ENCODE measurements around the gene TACC3.

TACC3 gene

DNA sequence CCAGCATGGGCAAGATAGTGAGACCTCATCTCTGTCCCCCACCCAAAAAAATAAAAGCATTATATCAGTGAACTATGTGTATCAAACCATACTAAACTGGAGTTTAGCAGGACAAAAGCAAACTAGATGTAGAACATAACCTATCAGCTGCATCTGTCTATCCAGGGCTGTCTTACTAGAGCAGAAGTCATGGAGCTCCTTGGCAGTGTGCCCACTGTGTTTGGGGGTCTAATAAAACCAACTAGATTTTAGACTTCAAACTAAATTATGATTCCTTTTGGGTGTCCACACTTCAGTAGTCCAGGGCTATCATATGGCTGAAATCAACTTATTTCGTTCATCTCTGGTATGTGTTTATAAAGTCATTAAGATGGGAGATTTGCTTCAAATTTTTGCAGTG, 17.5 kb upstream of the TACC3 start:
- no peak for DNase-seq (ENCODE audit: low spot score)

DNA sequence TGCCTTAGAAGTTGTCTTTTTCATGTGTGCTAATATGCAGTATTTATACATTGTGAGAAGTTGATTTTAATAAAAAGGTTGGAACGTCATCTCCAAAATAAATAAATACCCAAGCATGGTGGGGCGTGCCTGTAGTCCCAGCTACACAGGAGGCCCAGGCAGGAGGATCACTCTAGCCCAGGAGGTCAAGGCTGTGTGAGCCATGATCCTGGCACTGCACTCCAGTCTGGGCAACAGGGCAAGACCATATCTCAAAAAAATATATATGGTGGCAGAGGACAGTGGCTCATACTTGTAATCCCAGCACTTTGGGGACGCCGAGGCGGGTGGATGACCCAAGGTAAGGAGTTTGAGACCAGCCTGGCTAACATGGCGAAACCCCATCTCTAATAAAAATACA, 15.6 kb upstream of the TACC3 start:
- DNase-seq (ENCODE audit: low spot score), result no peak

DNA sequence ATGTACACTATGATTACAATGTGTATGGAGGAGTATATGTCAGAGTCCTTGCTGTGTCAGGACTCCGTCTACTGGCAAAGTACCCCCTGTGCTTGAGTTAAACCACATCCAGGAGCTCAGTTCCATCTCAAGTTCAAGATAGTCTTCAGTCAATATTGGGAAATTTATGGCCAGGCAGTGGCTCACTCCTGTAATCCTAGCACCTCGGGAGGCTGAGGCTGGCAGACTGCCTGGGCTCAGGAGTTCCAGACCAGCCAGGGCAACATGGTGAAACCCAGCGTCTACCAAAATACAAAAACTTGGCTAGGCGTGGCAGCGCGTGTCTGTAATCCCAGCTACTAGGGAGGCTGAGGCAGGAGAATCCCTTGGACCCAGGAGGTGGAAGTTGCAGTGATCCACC, 15.0 kb upstream of the TACC3 start:
- no peak for DNase-seq (ENCODE audit: low spot score)

GRCh38 chr4:1708581-1708980, 12.7 kb upstream of the TACC3 start:
- DNase-seq (ENCODE audit: low spot score), result no peak

- DNase-seq (ENCODE audit: low spot score), result no peak
Measured at GRCh38 chr4:1711055-1711570, 10.2 kb upstream of the TACC3 start.

DNA sequence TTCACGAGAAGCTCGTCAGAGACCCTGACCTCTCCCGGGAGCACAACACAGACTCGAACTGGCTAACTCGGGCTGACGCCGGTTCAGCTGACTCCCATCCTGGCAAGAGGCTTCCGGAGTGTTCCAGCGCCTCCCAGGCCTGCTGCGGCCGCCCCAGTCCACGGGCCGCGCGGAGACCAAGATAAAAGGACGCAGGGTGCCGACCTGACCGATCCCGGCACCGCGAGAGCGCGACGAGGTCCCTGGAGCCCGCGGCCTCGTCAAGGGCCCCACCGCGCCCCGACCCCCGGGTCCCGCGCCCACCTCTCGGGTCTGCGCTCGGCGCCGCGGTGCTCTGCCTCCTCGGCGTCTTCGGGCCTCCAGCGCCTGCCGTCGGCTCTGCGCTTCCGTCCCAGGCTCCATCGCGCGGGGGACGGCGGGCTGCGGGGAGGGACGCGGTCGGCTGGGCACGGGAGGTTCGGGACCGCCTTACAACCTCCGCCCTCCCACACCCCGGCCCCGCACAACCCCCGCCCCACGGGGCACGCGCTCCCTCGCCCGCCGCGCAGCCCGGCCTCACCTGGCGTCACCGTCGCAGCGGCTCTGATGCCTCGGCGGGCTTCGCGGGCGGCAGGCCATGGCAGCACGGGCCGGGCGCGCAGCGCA, 9.6 kb upstream of the TACC3 start:
- peak; percentile 21 for DNase-seq (ENCODE audit: low spot score)

GRCh38 chr4:1712216-1713002, 8.9 kb upstream of the TACC3 start, which contains the start of gene SLBP:
TSS of gene SLBP (minus strand) at chr4:1712319. CDS start at chr4:1712188, 131 bp downstream.
- DNase-seq (ENCODE audit: low spot score), result peak; percentile 99

- no peak for DNase-seq (ENCODE audit: low spot score)
Measured at GRCh38 chr4:1713003-1713851, 8.1 kb upstream of the TACC3 start.

DNA sequence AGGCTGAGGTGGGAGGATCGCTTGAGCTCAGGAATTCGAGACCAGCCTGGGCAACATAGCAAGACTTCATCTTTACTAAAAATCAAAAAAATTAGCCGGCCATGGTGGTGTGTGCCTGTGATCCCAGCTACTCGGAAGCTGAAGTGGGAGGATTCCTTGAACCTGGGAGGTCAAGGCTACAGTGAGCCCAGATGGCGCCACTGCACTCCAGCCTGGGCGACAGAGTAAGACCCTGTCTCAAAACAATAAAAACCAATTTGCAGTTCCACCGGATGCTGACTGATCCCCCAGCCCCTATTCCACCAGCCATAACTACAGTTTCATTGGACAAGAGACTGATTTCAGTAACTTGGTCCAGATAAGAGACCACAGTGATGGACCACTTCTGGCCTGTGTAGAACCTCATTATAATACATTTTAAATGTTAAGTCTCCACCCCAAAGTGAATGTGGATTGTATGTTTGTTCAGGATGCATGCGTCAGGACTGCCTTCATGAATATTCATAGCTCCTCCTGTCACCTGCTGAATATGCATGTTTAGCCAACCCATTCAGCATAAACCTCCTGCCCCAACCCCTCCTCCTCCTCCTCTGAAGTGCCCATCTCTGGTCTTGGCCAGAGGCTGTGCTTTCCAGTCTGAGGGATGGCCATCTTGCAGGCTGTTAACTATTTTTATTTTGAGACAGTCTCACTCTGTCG, 6.9 kb upstream of the TACC3 start:
- no peak for DNase-seq (ENCODE audit: low spot score)

GRCh38 chr4:1715002-1715758, 6.1 kb upstream of the TACC3 start:
- no peak for DNase-seq (ENCODE audit: low spot score)

- no peak for DNase-seq (ENCODE audit: low spot score)
Measured at GRCh38 chr4:1716065-1716945, 5.0 kb upstream of the TACC3 start.

GRCh38 chr4:1717129-1718094, 3.9 kb upstream of the TACC3 start:
- DNase-seq (ENCODE audit: low spot score), result no peak

DNA sequence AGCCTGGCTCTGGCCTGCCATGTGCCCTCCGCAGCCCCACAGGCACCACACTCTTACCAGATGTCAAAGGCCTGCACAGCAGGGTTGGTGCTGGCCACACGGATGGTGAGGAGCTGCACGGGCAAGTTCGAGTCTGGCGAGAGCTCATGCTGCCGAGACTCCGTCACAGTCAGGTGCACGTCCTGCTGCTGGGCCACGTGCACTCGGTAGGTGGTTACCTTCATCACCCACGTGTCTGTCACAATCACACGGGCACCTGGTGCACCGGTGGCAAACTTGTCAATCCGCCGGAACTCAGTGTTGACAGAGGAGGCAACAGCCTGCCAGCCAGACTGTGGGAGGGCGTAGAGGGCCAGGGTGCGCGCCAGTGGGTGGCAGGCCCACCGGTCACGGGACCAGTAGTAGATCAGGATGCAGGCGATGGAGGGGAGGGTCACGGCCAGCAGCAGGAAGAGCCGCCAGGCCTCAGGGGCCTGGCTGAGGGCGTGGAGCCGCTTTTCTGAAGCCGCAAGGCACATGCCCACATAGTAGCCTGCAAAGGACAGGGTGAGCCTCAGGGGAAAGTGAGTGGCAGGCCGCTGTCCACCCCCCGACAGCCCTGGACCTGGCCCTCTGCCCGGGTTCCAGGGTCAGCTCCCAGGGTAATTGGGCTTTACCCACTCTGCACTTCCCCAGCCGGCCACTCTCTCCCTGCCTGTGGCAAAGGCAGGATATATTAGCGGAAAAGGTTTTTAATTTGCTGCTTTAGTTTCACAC, 3.0 kb upstream of the TACC3 start:
- DNase-seq (ENCODE audit: low spot score), result no peak

DNA sequence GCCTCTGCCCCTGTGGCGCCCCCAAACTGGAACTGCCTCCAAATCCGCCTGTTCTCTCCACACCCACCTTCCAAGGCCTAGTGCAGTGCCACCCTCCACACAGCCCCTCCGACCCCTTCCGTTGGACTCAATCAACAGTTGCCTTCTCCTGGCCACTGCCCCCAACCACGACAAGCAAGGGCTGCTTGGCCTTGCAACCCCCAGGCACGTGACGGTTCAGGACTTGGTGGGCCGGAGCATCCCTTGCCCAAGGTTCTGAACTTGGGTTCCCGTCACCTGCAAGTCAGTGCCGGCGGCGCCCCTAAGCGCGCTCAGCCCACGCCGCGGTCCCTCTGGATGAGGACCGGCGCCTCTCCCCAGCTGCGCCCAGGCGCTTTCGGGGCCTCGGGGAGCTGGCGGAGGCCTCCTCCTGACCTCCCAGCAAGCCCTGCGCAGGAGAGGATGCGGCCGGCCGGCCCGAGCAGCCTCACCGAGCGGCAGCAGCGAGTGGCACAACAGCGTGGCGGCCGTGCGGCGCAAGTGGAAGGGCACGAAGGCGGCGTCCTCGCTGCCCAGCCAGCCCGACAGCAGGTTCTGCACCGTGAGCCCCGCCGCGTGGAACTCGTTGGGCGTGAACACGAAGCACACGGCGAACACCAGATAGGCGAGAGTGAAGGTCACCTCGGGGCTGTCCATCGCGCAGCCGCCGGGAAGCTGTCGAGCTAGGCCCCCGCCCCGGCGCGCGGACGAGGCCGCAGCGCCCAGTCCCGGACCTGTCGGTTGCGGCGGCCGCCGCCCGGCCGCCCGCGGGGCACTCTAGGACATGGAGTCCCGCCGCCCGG, 948 bp upstream of the TACC3 start:
- DNase-seq (ENCODE audit: low spot score), result peak; percentile 32

DNA sequence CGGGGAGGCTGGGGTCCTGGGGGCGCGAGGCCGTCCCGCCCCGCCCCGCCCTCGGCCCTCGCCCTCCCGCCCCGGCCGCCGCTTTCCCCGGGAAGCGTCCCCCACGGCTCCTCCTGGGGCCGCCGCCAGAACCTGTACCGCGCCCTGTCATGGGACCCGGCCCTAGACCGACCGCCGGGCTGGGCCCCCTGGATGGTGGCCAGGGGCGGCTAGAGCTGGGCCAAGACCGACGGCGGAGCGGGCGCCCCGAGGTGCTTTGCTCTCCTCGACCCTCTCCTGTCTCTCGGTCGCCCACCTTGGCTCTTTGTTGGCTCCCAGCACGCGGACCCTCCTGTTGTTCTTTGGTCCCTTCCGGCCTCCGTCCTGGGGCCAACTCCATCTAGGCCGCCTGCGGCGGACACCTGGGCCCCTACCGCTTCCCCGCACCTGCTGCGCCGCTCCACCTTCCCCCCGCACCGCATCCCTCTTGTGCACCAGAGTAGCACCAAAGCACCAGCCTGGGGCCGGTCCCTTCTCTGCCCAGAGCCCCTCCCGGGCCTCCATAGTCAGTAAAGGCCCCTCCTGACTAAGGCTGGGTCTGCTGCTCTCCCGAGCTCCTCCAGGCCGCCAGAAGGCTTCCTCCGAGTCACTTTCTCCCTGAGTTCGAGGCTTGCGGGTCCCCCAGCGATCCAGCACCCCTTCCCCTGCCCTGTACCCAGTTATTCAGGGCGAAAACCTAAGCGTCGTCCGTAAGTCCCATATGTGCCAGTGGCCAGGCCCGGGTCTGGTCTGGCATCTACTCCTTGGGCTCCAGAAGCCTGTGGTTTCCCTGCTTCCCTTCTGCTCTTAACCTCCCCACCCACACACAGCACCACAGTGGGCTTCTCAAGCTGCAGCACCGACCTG, 587 bp downstream of the TACC3 start:
- DNase-seq (ENCODE audit: low spot score), result no peak

DNA sequence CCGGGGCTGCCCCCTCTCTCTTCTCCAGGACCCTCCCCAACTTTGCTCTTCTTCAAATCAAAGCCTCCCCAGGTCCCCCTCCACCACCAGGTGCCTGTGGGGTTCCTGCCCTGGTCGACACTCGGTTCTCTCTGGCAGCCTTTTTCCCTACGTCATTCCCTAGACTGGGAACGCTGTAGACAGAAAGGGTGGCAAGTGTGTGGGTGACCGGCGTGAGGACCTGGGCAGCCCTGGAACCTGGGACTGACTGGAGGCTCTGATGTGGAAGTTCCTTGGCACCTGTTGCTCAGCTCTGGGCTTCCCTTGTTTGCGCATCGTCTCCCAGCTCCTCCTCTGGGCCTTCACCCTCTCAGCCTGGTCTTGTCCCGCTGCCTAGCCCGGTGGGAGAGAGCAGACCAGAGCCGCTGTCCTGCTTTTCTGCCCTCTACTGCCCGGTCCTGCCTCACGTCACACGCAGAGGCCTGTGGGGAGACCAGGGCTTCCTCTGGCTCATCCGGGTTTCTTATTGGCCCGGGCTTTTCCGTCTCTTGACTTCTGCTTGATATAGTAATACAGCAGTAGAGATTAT, 1.3 kb downstream of the TACC3 start:
- DNase-seq (ENCODE audit: low spot score), result no peak
